ENCODE measurements around the gene KRTAP5-9.
"Not testable (repeated sequence)": the region's sequence is repeated elsewhere in the genome, so short reads cannot be mapped to it uniquely, and the experiment has no call there.

Gene KRTAP5-9

DNA sequence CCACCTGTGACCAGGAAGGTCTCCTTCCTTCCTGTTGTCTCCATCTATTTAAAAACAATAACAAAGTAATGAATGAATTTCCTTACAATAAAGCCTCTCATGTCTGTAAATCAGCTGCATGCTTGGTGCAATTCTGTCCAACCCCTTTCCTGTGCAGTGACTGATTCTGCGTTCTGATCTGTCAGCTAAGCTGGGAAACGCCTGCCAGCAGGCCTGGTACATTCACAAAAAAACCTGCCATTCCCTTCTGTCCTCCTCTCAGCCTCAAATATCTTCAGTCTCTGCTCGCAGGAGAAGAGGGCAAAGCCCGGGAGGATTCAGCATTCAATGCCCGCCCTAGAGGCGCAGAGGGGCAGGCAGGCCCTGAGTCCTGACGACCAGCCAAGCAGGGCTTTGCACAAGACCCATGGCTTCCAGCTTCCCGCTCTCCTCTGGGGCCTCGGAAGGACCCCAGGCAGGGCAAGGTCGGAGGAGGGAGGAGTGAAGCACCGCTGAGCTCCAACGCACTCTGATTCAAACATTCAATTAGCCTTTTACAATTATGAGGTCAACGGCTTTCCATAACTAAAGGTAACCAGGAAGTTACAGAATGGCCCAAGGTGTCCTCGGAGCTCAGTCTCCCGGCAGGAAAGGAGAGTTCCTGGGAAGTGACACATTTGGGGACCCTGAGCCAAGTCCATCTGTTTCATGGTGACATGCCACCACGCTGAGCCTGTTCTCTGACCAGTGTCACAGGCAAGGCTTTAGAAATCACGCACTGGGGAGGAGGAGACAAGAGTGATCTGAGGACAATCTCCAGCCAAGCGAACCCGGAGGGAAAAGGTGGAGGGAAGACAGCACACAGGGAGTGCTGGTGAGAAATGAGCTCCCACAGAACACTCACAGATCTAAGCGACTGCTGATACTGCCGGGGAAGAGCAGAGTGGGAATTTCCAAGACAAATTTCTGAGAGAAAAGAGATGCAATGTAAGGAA lies 18.7 kb downstream of the KRTAP5-9 start:
- H3K9me3 ChIP-seq (ENCODE audit: control insufficient read depth, low read length); H2BK12ac ChIP-seq (ENCODE audit: low read length in 2 of 2); H2BK15ac ChIP-seq (ENCODE audit: low read depth, poor library complexity, severe bottlenecking); H3K27ac ChIP-seq (ENCODE audit: low read length, poor library complexity, severe bottlenecking); H3K23ac ChIP-seq (ENCODE audit: low read length in 2 of 2); H3K79me1 ChIP-seq (replicated peaks; ENCODE audit: low read length, poor library complexity, severe bottlenecking); H2AFZ ChIP-seq (ENCODE audit: low read depth, low read length); H3K36me3 ChIP-seq (ENCODE audit: control insufficient read depth in 1 of 2, insufficient read depth in 2 of 2, low read depth in 1 of 2, low read length in 2 of 2); DNase-seq; H3K4me1 ChIP-seq (ENCODE audit: control insufficient read depth, insufficient read depth, low read depth, low read length); H3K18ac ChIP-seq (ENCODE audit: low read depth in 1 of 2, low read length in 2 of 2); H3K4me2 ChIP-seq (ENCODE audit: low read length, poor library complexity, severe bottlenecking); H3K9ac ChIP-seq (ENCODE audit: low read length); H4K91ac ChIP-seq (ENCODE audit: low read length); H3K4me3 ChIP-seq (ENCODE audit: insufficient read depth in 1 of 2, low read depth in 1 of 2, low read length in 2 of 2); H3K14ac ChIP-seq (ENCODE audit: low read length in 2 of 2); H2BK5ac ChIP-seq (ENCODE audit: low read depth, low read length, poor library complexity, severe bottlenecking); H2AK5ac ChIP-seq (ENCODE audit: low read length, severe bottlenecking); H4K8ac ChIP-seq (ENCODE audit: low read length); H3K4ac ChIP-seq (ENCODE audit: low read depth in 1 of 2, low read length in 2 of 2); H2BK120ac ChIP-seq (ENCODE audit: low read depth, low read length): not testable (repeated sequence)
- peaks cover 35 to 49% of the 10 kb centered on the region in 2 experiments for H3K27me3 ChIP-seq (ENCODE audit: control insufficient read depth in 1 of 2, insufficient read depth in 1 of 2, low read length in 2 of 2)
- 48% methylated on average over 12 of the region's 21 CpGs for WGBS

DNA sequence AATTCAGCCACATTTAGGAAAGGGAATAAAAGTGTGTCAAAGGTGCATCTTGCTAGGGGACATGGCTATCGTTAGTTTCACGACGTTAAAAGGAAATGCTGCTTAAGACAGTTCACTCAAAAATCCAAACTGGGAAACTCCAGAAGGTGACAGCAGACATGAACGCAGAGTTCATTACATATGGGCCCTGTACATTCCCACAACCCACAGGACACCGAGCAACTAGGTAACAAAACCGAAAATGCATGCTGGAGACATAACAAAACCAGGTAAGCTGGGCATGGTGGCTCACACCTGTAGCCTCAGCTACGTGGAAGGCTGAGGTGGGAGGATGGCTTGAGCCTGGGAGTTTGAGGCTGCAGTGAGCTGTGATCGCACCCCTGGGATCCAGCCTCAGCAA lies 19.4 kb downstream of the KRTAP5-9 start:
- H3K27me3 ChIP-seq (ENCODE audit: control insufficient read depth in 1 of 2, insufficient read depth in 1 of 2, low read length in 2 of 2): peaks cover 35 to 55% of the 10 kb centered on the region in 2 experiments
- H3K4me3 ChIP-seq (ENCODE audit: insufficient read depth in 1 of 2, low read depth in 1 of 2, low read length in 2 of 2); H3K79me1 ChIP-seq (replicated peaks; ENCODE audit: low read length, poor library complexity, severe bottlenecking); DNase-seq; H4K8ac ChIP-seq (ENCODE audit: low read length); H3K14ac ChIP-seq (ENCODE audit: low read length in 2 of 2); H2BK15ac ChIP-seq (ENCODE audit: low read depth, poor library complexity, severe bottlenecking); H3K4me2 ChIP-seq (ENCODE audit: low read length, poor library complexity, severe bottlenecking); H2BK5ac ChIP-seq (ENCODE audit: low read depth, low read length, poor library complexity, severe bottlenecking); H3K27ac ChIP-seq (ENCODE audit: low read length, poor library complexity, severe bottlenecking); H3K23ac ChIP-seq (ENCODE audit: low read length in 2 of 2); H3K4ac ChIP-seq (ENCODE audit: low read depth in 1 of 2, low read length in 2 of 2); H3K9ac ChIP-seq (ENCODE audit: low read length); H2AFZ ChIP-seq (ENCODE audit: low read depth, low read length); H3K18ac ChIP-seq (ENCODE audit: low read depth in 1 of 2, low read length in 2 of 2); H3K4me1 ChIP-seq (ENCODE audit: control insufficient read depth, insufficient read depth, low read depth, low read length); H3K9me3 ChIP-seq (ENCODE audit: control insufficient read depth, low read length); H4K91ac ChIP-seq (ENCODE audit: low read length); H2AK5ac ChIP-seq (ENCODE audit: low read length, severe bottlenecking); H3K36me3 ChIP-seq (ENCODE audit: control insufficient read depth in 1 of 2, insufficient read depth in 2 of 2, low read depth in 1 of 2, low read length in 2 of 2); H2BK12ac ChIP-seq (ENCODE audit: low read length in 2 of 2); H2BK120ac ChIP-seq (ENCODE audit: low read depth, low read length): not testable (repeated sequence)
- 68% methylated on average over 8 of the region's 8 CpGs for WGBS

DNA sequence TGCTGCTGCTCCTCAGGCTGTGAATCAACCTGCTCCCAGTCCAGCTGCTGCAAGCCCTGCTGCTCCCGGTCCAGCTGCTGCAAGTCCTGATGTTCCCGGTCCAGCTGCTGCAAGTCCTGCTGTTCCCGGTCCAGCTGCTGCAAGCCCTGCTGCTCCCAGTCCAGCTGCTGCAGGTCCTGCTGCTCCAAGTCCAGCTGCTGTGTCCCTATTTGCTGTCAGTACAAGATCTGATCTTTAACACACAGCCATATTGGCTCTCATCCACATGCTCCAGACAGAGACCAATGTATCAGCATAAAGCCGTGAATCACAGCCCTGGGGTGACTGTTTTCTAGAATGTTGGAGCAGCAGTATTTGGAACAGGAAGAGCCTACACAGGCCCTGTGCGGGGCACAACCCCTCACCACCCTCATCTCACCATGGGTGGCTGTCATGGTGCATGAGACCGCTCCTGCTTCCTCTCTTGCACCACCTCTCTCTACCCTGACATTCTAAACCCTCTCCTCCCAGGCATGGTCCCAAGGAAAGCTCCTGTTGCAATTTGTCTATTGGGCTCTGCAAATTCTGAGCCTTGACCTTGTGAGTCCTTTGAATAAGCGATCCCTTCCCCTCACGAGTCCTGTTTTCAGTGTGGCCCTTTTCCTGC lies 20.6 kb downstream of the KRTAP5-9 start:
- no peak overlapping the region for H2AK5ac ChIP-seq (ENCODE audit: low read length, severe bottlenecking)
- H3K4ac ChIP-seq (ENCODE audit: low read depth in 1 of 2, low read length in 2 of 2): no peak overlapping the region
- no peak for DNase-seq
- no peak overlapping the region for H3K9ac ChIP-seq (ENCODE audit: low read length)
- peak overlapping the region; percentile 22 for H3K4me2 ChIP-seq (ENCODE audit: low read length, poor library complexity, severe bottlenecking)
- no peak overlapping the region for H4K8ac ChIP-seq (ENCODE audit: low read length)
- no peak overlapping the region for H3K23ac ChIP-seq (ENCODE audit: low read length in 2 of 2)
- no peak overlapping the region for H3K18ac ChIP-seq (ENCODE audit: low read depth in 1 of 2, low read length in 2 of 2)
- peaks cover 27 to 61% of the 10 kb centered on the region in 2 experiments for H3K27me3 ChIP-seq (ENCODE audit: control insufficient read depth in 1 of 2, insufficient read depth in 1 of 2, low read length in 2 of 2)
- no peak overlapping the region for H2AFZ ChIP-seq (ENCODE audit: low read depth, low read length)
- H3K4me3 ChIP-seq (ENCODE audit: insufficient read depth in 1 of 2, low read depth in 1 of 2, low read length in 2 of 2): no peak overlapping the region
- no peak overlapping the region for H4K91ac ChIP-seq (ENCODE audit: low read length)
- H3K4me1 ChIP-seq (ENCODE audit: control insufficient read depth, insufficient read depth, low read depth, low read length): no peaks in the 10 kb centered on the region
- H2BK12ac ChIP-seq (ENCODE audit: low read length in 2 of 2): no peak overlapping the region
- WGBS: 77% methylated on average over 8 of the region's 8 CpGs
- no peaks in the 10 kb centered on the region for H3K79me1 ChIP-seq (replicated peaks; ENCODE audit: low read length, poor library complexity, severe bottlenecking)
- no peaks in the 10 kb centered on the region for H3K36me3 ChIP-seq (ENCODE audit: control insufficient read depth in 1 of 2, insufficient read depth in 2 of 2, low read depth in 1 of 2, low read length in 2 of 2)
- no peak overlapping the region for H2BK15ac ChIP-seq (ENCODE audit: low read depth, poor library complexity, severe bottlenecking)
- H2BK120ac ChIP-seq (ENCODE audit: low read depth, low read length): no peak overlapping the region
- H3K14ac ChIP-seq (ENCODE audit: low read length in 2 of 2): no peak overlapping the region
- H2BK5ac ChIP-seq (ENCODE audit: low read depth, low read length, poor library complexity, severe bottlenecking): no peak overlapping the region
- no peaks in the 10 kb centered on the region for H3K9me3 ChIP-seq (ENCODE audit: control insufficient read depth, low read length)
- no peak overlapping the region for H3K27ac ChIP-seq (ENCODE audit: low read length, poor library complexity, severe bottlenecking)

DNA sequence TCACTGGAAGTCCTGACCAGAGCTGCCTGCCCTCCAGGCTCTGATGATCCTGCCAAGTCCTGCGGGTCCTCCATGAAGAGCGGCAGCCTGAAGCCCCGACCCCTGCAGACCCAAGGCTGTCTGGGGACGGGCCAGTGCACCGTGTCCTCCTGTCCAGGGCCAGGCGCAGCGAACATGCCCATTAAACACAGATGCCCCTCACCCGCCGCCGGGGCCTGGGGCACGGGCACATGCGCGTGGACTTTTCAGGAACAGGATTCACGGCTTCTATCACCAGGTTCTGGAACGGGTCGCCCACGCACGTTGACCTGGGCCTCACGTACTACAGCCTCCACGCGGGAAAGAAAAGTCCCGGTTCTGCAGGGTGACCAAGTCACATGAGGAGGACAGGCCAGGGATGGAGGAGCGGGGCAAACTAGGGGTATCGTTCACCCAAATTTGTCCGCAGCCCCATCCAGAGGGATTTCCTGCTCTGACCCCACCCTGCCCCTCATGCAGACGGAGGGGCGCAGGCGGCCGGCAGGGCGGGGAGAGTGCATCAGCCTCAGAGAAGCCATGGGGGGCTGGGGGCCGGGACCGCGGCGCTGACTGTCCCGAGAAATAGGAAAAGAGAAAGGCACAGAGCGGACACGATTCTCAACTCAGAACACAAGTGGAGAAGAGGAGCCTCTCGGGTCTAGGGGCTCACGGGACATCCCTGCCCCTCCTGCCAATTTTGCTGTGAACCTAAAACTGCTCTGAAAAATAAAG lies 23.1 kb downstream of the KRTAP5-9 start:
- not testable (repeated sequence) for H4K91ac ChIP-seq (ENCODE audit: low read length); H2AK5ac ChIP-seq (ENCODE audit: low read length, severe bottlenecking); H2BK12ac ChIP-seq (ENCODE audit: low read length in 2 of 2); H3K4me3 ChIP-seq (ENCODE audit: insufficient read depth in 1 of 2, low read depth in 1 of 2, low read length in 2 of 2); H2BK120ac ChIP-seq (ENCODE audit: low read depth, low read length); H3K14ac ChIP-seq (ENCODE audit: low read length in 2 of 2); H2BK15ac ChIP-seq (ENCODE audit: low read depth, poor library complexity, severe bottlenecking); H3K36me3 ChIP-seq (ENCODE audit: control insufficient read depth in 1 of 2, insufficient read depth in 2 of 2, low read depth in 1 of 2, low read length in 2 of 2); H3K79me1 ChIP-seq (replicated peaks; ENCODE audit: low read length, poor library complexity, severe bottlenecking); H2AFZ ChIP-seq (ENCODE audit: low read depth, low read length); H3K18ac ChIP-seq (ENCODE audit: low read depth in 1 of 2, low read length in 2 of 2); H3K27ac ChIP-seq (ENCODE audit: low read length, poor library complexity, severe bottlenecking); H3K9ac ChIP-seq (ENCODE audit: low read length); DNase-seq; H4K8ac ChIP-seq (ENCODE audit: low read length); H3K23ac ChIP-seq (ENCODE audit: low read length in 2 of 2); H3K9me3 ChIP-seq (ENCODE audit: control insufficient read depth, low read length); H2BK5ac ChIP-seq (ENCODE audit: low read depth, low read length, poor library complexity, severe bottlenecking); H3K4me1 ChIP-seq (ENCODE audit: control insufficient read depth, insufficient read depth, low read depth, low read length); H3K4me2 ChIP-seq (ENCODE audit: low read length, poor library complexity, severe bottlenecking); H3K4ac ChIP-seq (ENCODE audit: low read depth in 1 of 2, low read length in 2 of 2)
- 89% methylated on average over 36 of the region's 39 CpGs for WGBS
- peaks cover 26 to 70% of the 10 kb centered on the region in 2 experiments for H3K27me3 ChIP-seq (ENCODE audit: control insufficient read depth in 1 of 2, insufficient read depth in 1 of 2, low read length in 2 of 2)
